ENCODE data around the gene ANO8. TPM values are rescaled to one million over a fixed set of nuclear protein-coding genes. Genes with fewer than 3 reads are reported as not detected.

Gene ANO8
- polyA plus RNA-seq, 4 donors: 1.9 to 5.1 (median 3.9) TPM

Other genes with a start within 250 kb of the ANO8 start
- 10 to 100 TPM; 31.7 to 40.5 (median 37.2) TPM for gene USE1, start 119.5 kb downstream of the ANO8 start, polyA plus RNA-seq
- 10 to 100 TPM; 24.0 to 93.7 (median 50.9) TPM for gene OCEL1, start 108.6 kb downstream of the ANO8 start, polyA plus RNA-seq
- 10 to 100 TPM; 41.6 to 93.0 (median 74.9) TPM for gene NR2F6, start 88.9 kb downstream of the ANO8 start, polyA plus RNA-seq
- gene USHBP1, start 70.1 kb downstream of the ANO8 start, polyA plus RNA-seq: 1 to 10 TPM in 3 of 4 donors, not detected in 1; 1.4 to 4.7 (median 2.0) TPM
- gene BABAM1, start 67.4 kb downstream of the ANO8 start, polyA plus RNA-seq: 10 to 100 TPM; 68.9 to 82.7 (median 75.3) TPM
- gene ANKLE1, start 53.0 kb downstream of the ANO8 start, polyA plus RNA-seq: under 1 TPM in 3 of 4 donors, not detected in 1; 0.15 to 0.71 (median 0.22) TPM
- gene ABHD8, start 31.4 kb downstream of the ANO8 start, polyA plus RNA-seq: 1 to 10 TPM; 2.2 to 5.1 (median 3.9) TPM
- gene MRPL34, start 29.0 kb downstream of the ANO8 start, polyA plus RNA-seq: 100 to 1,000 TPM in 3 of 4 donors, 10 to 100 TPM in 1; 49.0 to 404 (median 278) TPM
- gene DDA1, start 25.3 kb downstream of the ANO8 start, polyA plus RNA-seq: 10 to 100 TPM; 29.4 to 57.5 (median 48.9) TPM
- gene GTPBP3, start 2.7 kb upstream of the ANO8 start, polyA plus RNA-seq: 10 to 100 TPM in 2 of 4 donors, 1 to 10 TPM in 2; 9.2 to 18.5 (median 10.9) TPM
- 100 to 1,000 TPM in 1 of 4 donors, 10 to 100 TPM in 1, 1 to 10 TPM in 2; 2.2 to 115 (median 19.4) TPM for gene PLVAP, start 42.5 kb upstream of the ANO8 start, polyA plus RNA-seq
- gene CCDC194, start 59.3 kb upstream of the ANO8 start, polyA plus RNA-seq: under 1 TPM in 2 of 4 donors, not detected in 2; 0.07 to 0.24 TPM
- 100 to 1,000 TPM in 1 of 4 donors, 10 to 100 TPM in 2, 1 to 10 TPM in 1; 4.5 to 128 (median 40.2) TPM for gene BST2, start 70.8 kb upstream of the ANO8 start, polyA plus RNA-seq
- gene MVB12A, start 85.2 kb upstream of the ANO8 start, polyA plus RNA-seq: 100 to 1,000 TPM in 1 of 4 donors, 10 to 100 TPM in 3; 57.5 to 117 (median 78.1) TPM
- under 1 TPM in 2 of 4 donors, not detected in 2; 0.07 to 0.43 TPM for gene TMEM221, start 113.8 kb upstream of the ANO8 start, polyA plus RNA-seq
- gene NXNL1, start 126.1 kb upstream of the ANO8 start, polyA plus RNA-seq: not detected
- 1 to 10 TPM in 3 of 4 donors, under 1 TPM in 1; 0.22 to 5.5 (median 3.1) TPM for gene SLC27A1, start 135.7 kb upstream of the ANO8 start, polyA plus RNA-seq
- gene PGLS, start 176.8 kb upstream of the ANO8 start, polyA plus RNA-seq: 100 to 1,000 TPM in 2 of 4 donors, 10 to 100 TPM in 2; 87.3 to 116 (median 105) TPM
- 10 to 100 TPM; 21.0 to 49.1 (median 31.6) TPM for gene COLGALT1, start 220.8 kb upstream of the ANO8 start, polyA plus RNA-seq

Data from small intestine (tissue), 4 donors.